Liver (tissue), 9 donors: ENCODE results near the gene MS4A5. TPM values are rescaled to one million over a fixed set of nuclear protein-coding genes. Genes with fewer than 3 reads are reported as not detected.

Experiments
- DNase-seq: peaks from one replicate; pipeline ENCODE4 v3.0.0-alpha.2; 2017; ENCODE audit warnings: low spot score
- H3K27ac ChIP-seq, 2 donors: one replicate each; pipeline ENCODE4 v1.7.0; 2013; ENCODE audit warnings: inconsistent platforms in 2 of 2, low read length in 2 of 2, control low read depth in 1 of 2, low read depth in 1 of 2, mild to moderate bottlenecking in 1 of 2
- H3K27me3 ChIP-seq, 4 donors: one replicate each; pipeline versions ENCODE4 v1.6.1 to v1.7.0; 2013; ENCODE audit warnings: low read length in 3 of 4, inconsistent platforms in 1 of 4, mild to moderate bottlenecking in 1 of 4, moderate library complexity in 1 of 4; ENCODE audit not compliant: control insufficient read depth in 4 of 4, insufficient read depth in 4 of 4
- H3K36me3 ChIP-seq, 4 donors: one replicate each; pipeline versions ENCODE4 v1.6.1 to v1.7.0; 2013; ENCODE audit warnings: low read length in 3 of 4, mild to moderate bottlenecking in 3 of 4, low read depth in 1 of 4, moderate library complexity in 1 of 4; ENCODE audit not compliant: control insufficient read depth in 4 of 4, insufficient read depth in 3 of 4
- H3K4me1 ChIP-seq, 4 donors: one replicate each; pipeline versions ENCODE4 v1.6.1 to v1.7.0; 2013; ENCODE audit warnings: low read length in 3 of 4, mild to moderate bottlenecking in 3 of 4, moderate library complexity in 1 of 4; ENCODE audit not compliant: control insufficient read depth in 4 of 4, insufficient read depth in 4 of 4
- H3K4me3 ChIP-seq, 3 donors: one replicate each; pipeline versions ENCODE4 v1.6.1 to v1.7.0; 2013; ENCODE audit warnings: low read length in 3 of 3, control low read depth in 1 of 3, low read depth in 1 of 3, mild to moderate bottlenecking in 1 of 3
- H3K9ac ChIP-seq, 2 donors: one replicate each; pipeline ENCODE4 v1.7.0; 2013; ENCODE audit warnings: low read length in 2 of 2, mild to moderate bottlenecking in 2 of 2, moderate library complexity in 2 of 2, control low read depth in 1 of 2, low read depth in 1 of 2
- H3K9me3 ChIP-seq, 4 donors: one replicate each; pipeline versions ENCODE4 v1.6.1 to v1.7.0; 2013; ENCODE audit warnings: low read length in 3 of 4; ENCODE audit not compliant: control insufficient read depth in 4 of 4
- ATF3 ChIP-seq: IDR thresholded peaks from 2 replicates; pipeline ENCODE4 v1.6.1; 2016; ENCODE audit warnings: antibody characterized with exemption
- EGR1 ChIP-seq, 2 donors: IDR thresholded peaks; 2 replicates each; pipeline ENCODE4 v1.6.1; 2016 to 2018; ENCODE audit warnings: antibody characterized with exemption in 2 of 2, low read depth in 2 of 2
- FOXA1 ChIP-seq: IDR thresholded peaks from 2 replicates; pipeline ENCODE4 v1.6.1; 2016; ENCODE audit warnings: antibody characterized with exemption
- FOXA2 ChIP-seq: IDR thresholded peaks from 2 replicates; pipeline ENCODE4 v1.6.1; 2016; ENCODE audit warnings: antibody characterized with exemption
- GABPA ChIP-seq, 2 donors: IDR thresholded peaks in 1 of 2; conservative IDR thresholded peaks in 1 of 2; 2 replicates each; pipeline ENCODE4 v1.6.1; 2016; ENCODE audit warnings: antibody characterized with exemption in 2 of 2, mild to moderate bottlenecking in 1 of 2, moderate library complexity in 1 of 2
- HNF4A ChIP-seq, 2 donors: conservative IDR thresholded peaks; 2 replicates each; pipeline ENCODE4 v1.6.1; 2016; ENCODE audit warnings: antibody characterized with exemption in 2 of 2, mild to moderate bottlenecking in 2 of 2
- HNF4G ChIP-seq: IDR thresholded peaks from 2 replicates; pipeline ENCODE4 v1.6.1; 2016; ENCODE audit warnings: antibody characterized with exemption
- JUND ChIP-seq, 2 donors: IDR thresholded peaks; 2 replicates each; pipeline ENCODE4 v1.6.1; 2016; ENCODE audit warnings: antibody characterized with exemption in 2 of 2
- NR2F2 ChIP-seq: IDR thresholded peaks from 2 replicates; pipeline ENCODE4 v1.6.1; 2016; ENCODE audit warnings: antibody characterized with exemption
- RAD21 ChIP-seq, 2 donors: IDR thresholded peaks; 2 replicates each; pipeline ENCODE4 v1.6.1; 2016; ENCODE audit warnings: antibody characterized with exemption in 2 of 2, mild to moderate bottlenecking in 2 of 2
- RXRA ChIP-seq, 2 donors: IDR thresholded peaks; 2 replicates each; pipeline ENCODE4 v1.6.1; 2017 to 2018; ENCODE audit warnings: antibody characterized with exemption in 2 of 2, mild to moderate bottlenecking in 1 of 2
- SP1 ChIP-seq: IDR thresholded peaks from 2 replicates; pipeline ENCODE4 v1.6.1; 2018; ENCODE audit warnings: antibody characterized with exemption, mild to moderate bottlenecking
- TAF1 ChIP-seq: conservative IDR thresholded peaks from 2 replicates; pipeline ENCODE4 v1.6.1; 2016; ENCODE audit warnings: antibody characterized with exemption, mild to moderate bottlenecking
- YY1 ChIP-seq: IDR thresholded peaks from 2 replicates; pipeline ENCODE4 v1.6.1; 2016; ENCODE audit warnings: antibody characterized with exemption, mild to moderate bottlenecking
- WGBS: extraction: QIAGEN DNeasy Blood & Tissue Kit; methylation state at CpG from one replicate; pipeline ENCODE4 v1.1.7; 2013; 5-methylcytosine and 5-hydroxymethylcytosine counted together
- polyA plus RNA-seq, 2 donors: library from polyadenylated mRNA; stranded (reverse) in 1 of 2; unstranded in 1 of 2; fragments of 200-250 nt in 1 of 2; fragments of >200 nt in 1 of 2; fragmentation: Nextera tagmentation in 1 of 2; extraction: Ambion mirVana in 1 of 2; gene quantifications; one replicate each; pipeline versions ENCODE4 v1.2.1 to v1.2.3, GENCODE V29; 2013 to 2015
- total RNA-seq, 2 donors: library from RNA; depleted of rRNA; stranded (reverse); fragments of >200 nt; gene quantifications; one replicate each; pipeline ENCODE4 v1.2.3, GENCODE V29; 2014
- TF ChIP-seq, protein P1 (sequence below): fragments of 150-350 bp; IDR thresholded peaks from 2 replicates; pipeline ENCODE4 v1.5.1; 2017; ENCODE audit warnings: improper control_type of control experiment, low read depth, low read length; ENCODE audit not compliant: missing input control
- TF ChIP-seq, protein P2 (sequence below): IDR thresholded peaks from 2 replicates; pipeline ENCODE4 v1.6.1; 2016; ENCODE audit warnings: antibody characterized with exemption
- TF ChIP-seq, protein P3 (sequence below): IDR thresholded peaks from 2 replicates; pipeline ENCODE4 v1.6.1; 2016; ENCODE audit warnings: antibody characterized with exemption, mild to moderate bottlenecking
- TF ChIP-seq, protein P4 (sequence below): IDR thresholded peaks from 2 replicates; pipeline ENCODE4 v1.6.1; 2016; ENCODE audit warnings: antibody characterized with exemption
- donor health status: healthy.
- donor health status: healthy.
- donor health status: healthy.
- donor health status: healthy.
- donor health status: healthy.

Gene MS4A5
- total and polyA plus RNA-seq, 4 donors = not detected

GRCh38 chr11:60482361-60482760, 53.0 kb downstream of the MS4A5 start:
- Histone ChIP-seq H3K4me3 (no peak overlapping the region), H3K9ac (no peak overlapping the region), H3K9me3 (no peaks in the 10 kb centered on the region), H3K27me3 (no peaks in the 10 kb centered on the region), H3K27ac (no peak overlapping the region), H3K36me3 (no peaks in the 10 kb centered on the region), H3K4me1 (no peaks in the 10 kb centered on the region)
- TF ChIP-seq NR2F2 (no peak), GABPA (IDR thresholded peaks at IDR 0.05 in 1 of 2, conservative IDR thresholded peaks at IDR 0.05 in 1 of 2) (peak in 1 of 2 donors; percentile 12)
- WGBS = 40% methylated on average over 2 of the region's 2 CpGs
- no peak for DNase-seq

DNA sequence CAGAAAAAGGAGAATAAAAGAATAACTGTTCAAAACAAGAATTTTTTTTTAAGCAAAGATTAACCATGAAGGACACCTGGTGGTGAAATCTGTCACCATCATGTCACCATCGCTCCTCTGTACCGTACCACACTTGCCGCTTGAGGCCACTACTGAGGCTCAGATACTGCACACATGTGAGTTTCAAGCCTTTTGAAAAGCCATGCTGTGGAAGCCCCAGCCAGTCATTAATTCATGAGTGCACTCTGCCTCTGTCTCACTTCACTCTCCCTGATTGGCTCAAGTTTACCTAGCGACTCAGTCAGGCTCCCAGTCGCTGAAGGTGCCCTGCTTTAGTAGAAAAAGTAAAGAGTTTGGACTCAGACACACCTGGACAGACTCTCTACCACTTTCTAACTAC, 56.6 kb downstream of the MS4A5 start:
- Histone ChIP-seq H3K27me3 (no peaks in the 10 kb centered on the region), H3K9ac (no peak overlapping the region), H3K9me3 (no peaks in the 10 kb centered on the region), H3K36me3 (no peaks in the 10 kb centered on the region), H3K27ac (no peak overlapping the region), H3K4me3 (no peak overlapping the region), H3K4me1 (no peaks in the 10 kb centered on the region)
- no peak for TF ChIP-seq YY1
- TF ChIP-seq RAD21 (IDR thresholded peaks at IDR 0.05) = peak; percentile 53 to 59
- no peak for TF ChIP-seq FOXA2
- TF ChIP-seq SP1 = no peak
- TF ChIP-seq RXRA (IDR thresholded peaks at IDR 0.05) = no peak
- TF ChIP-seq, protein P1, sequence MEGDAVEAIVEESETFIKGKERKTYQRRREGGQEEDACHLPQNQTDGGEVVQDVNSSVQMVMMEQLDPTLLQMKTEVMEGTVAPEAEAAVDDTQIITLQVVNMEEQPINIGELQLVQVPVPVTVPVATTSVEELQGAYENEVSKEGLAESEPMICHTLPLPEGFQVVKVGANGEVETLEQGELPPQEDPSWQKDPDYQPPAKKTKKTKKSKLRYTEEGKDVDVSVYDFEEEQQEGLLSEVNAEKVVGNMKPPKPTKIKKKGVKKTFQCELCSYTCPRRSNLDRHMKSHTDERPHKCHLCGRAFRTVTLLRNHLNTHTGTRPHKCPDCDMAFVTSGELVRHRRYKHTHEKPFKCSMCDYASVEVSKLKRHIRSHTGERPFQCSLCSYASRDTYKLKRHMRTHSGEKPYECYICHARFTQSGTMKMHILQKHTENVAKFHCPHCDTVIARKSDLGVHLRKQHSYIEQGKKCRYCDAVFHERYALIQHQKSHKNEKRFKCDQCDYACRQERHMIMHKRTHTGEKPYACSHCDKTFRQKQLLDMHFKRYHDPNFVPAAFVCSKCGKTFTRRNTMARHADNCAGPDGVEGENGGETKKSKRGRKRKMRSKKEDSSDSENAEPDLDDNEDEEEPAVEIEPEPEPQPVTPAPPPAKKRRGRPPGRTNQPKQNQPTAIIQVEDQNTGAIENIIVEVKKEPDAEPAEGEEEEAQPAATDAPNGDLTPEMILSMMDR = peak; percentile 40
- 57% methylated on average over 5 of the region's 5 CpGs for WGBS
- DNase-seq = no peak

GRCh38 chr11:60492488-60493009, 63.2 kb downstream of the MS4A5 start, which contains the start of gene MS4A12:
Gene MS4A12, plus strand, starts transcription at chr11:60492778. Its CDS starts 4,541 bp downstream, at chr11:60497319.
- 66% methylated on average over 4 of the region's 4 CpGs for WGBS
- H3K9ac ChIP-seq = no peak within 1 kb of the TSS
- no peak for TF ChIP-seq GABPA (IDR thresholded peaks at IDR 0.05 in 1 of 2, conservative IDR thresholded peaks at IDR 0.05 in 1 of 2)
- TF ChIP-seq, protein P2, sequence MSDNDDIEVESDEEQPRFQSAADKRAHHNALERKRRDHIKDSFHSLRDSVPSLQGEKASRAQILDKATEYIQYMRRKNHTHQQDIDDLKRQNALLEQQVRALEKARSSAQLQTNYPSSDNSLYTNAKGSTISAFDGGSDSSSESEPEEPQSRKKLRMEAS = no peak
- no peak for TF ChIP-seq EGR1 (IDR thresholded peaks at IDR 0.05; ENCODE audit: low read depth in 2 of 2)
- TF ChIP-seq NR2F2 = no peak
- TF ChIP-seq ATF3 = no peak
- TF ChIP-seq HNF4G = no peak
- TF ChIP-seq TAF1 = no peak
- no peak for TF ChIP-seq RAD21 (IDR thresholded peaks at IDR 0.05)
- TF ChIP-seq, protein P3, sequence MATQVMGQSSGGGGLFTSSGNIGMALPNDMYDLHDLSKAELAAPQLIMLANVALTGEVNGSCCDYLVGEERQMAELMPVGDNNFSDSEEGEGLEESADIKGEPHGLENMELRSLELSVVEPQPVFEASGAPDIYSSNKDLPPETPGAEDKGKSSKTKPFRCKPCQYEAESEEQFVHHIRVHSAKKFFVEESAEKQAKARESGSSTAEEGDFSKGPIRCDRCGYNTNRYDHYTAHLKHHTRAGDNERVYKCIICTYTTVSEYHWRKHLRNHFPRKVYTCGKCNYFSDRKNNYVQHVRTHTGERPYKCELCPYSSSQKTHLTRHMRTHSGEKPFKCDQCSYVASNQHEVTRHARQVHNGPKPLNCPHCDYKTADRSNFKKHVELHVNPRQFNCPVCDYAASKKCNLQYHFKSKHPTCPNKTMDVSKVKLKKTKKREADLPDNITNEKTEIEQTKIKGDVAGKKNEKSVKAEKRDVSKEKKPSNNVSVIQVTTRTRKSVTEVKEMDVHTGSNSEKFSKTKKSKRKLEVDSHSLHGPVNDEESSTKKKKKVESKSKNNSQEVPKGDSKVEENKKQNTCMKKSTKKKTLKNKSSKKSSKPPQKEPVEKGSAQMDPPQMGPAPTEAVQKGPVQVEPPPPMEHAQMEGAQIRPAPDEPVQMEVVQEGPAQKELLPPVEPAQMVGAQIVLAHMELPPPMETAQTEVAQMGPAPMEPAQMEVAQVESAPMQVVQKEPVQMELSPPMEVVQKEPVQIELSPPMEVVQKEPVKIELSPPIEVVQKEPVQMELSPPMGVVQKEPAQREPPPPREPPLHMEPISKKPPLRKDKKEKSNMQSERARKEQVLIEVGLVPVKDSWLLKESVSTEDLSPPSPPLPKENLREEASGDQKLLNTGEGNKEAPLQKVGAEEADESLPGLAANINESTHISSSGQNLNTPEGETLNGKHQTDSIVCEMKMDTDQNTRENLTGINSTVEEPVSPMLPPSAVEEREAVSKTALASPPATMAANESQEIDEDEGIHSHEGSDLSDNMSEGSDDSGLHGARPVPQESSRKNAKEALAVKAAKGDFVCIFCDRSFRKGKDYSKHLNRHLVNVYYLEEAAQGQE = no peak
- TF ChIP-seq SP1 = no peak
- TF ChIP-seq RXRA (IDR thresholded peaks at IDR 0.05) = no peak
- no peak for TF ChIP-seq FOXA2
- no peak for TF ChIP-seq HNF4A (conservative IDR thresholded peaks at IDR 0.05)
- no peak for TF ChIP-seq FOXA1
- TF ChIP-seq, protein P4, sequence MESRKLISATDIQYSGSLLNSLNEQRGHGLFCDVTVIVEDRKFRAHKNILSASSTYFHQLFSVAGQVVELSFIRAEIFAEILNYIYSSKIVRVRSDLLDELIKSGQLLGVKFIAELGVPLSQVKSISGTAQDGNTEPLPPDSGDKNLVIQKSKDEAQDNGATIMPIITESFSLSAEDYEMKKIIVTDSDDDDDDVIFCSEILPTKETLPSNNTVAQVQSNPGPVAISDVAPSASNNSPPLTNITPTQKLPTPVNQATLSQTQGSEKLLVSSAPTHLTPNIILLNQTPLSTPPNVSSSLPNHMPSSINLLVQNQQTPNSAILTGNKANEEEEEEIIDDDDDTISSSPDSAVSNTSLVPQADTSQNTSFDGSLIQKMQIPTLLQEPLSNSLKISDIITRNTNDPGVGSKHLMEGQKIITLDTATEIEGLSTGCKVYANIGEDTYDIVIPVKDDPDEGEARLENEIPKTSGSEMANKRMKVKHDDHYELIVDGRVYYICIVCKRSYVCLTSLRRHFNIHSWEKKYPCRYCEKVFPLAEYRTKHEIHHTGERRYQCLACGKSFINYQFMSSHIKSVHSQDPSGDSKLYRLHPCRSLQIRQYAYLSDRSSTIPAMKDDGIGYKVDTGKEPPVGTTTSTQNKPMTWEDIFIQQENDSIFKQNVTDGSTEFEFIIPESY = no peak
- TF ChIP-seq YY1 = no peak
- no peak for TF ChIP-seq JUND (IDR thresholded peaks at IDR 0.05)
- TF ChIP-seq, protein P1 = no peak

More at GRCh38 chr11:60492488-60493009, 63.2 kb downstream of the MS4A5 start, which contains the start of gene MS4A12:
- Histone ChIP-seq H3K9me3 (no peaks in the 10 kb centered on the region), H3K27ac (no peak within 1 kb of the TSS), H3K4me1 (no peaks in the 10 kb centered on the region), H3K36me3 (no peaks in the 10 kb centered on the region), H3K4me3 (no peak within 1 kb of the TSS), H3K27me3 (peaks cover 0 to 7% (median 0%) of the 10 kb centered on the region in 4 donors)
- no peak for DNase-seq
